ENCODE measurements around the gene SETBP1. TPM values are rescaled to one million over a fixed set of nuclear protein-coding genes. Genes with fewer than 3 reads are reported as not detected.

The SETBP1 gene
- total RNA-seq, 2 donors from 2014 or later: 17.3 to 20.1 TPM

GRCh38 chr18:44979748-44980147 lies 299.1 kb downstream of the SETBP1 start:
- no peak overlapping the region for H3K4me3 ChIP-seq (ENCODE audit: low read length)
- DNase-seq: no peak
- no peaks in the 10 kb centered on the region for H3K36me3 Mint-ChIP-seq (ENCODE audit: low read depth)
- no peak overlapping the region for H3K4me3 Mint-ChIP-seq
- no peak overlapping the region for H3K9ac ChIP-seq (ENCODE audit: extremely low read depth, low read length, poor library complexity, severe bottlenecking)
- no peak for TF ChIP-seq CTCF (conservative IDR thresholded peaks at IDR 0.05)
- H3K4me1 Mint-ChIP-seq: peaks cover 18% of the 10 kb centered on the region
- WGBS, 2 experiments (ENCODE audit: insufficient coverage in 1 of 2, insufficient read length in 1 of 2): 89 to 100% methylated on average over 3 of the region's 3 CpGs
- peaks cover 6% of the 10 kb centered on the region for H3K4me1 ChIP-seq (ENCODE audit: control insufficient read depth, insufficient read depth, low read length)
- H3K9me3 ChIP-seq (ENCODE audit: control insufficient read depth, low read length): no peaks in the 10 kb centered on the region
- H3K27me3 Mint-ChIP-seq (ENCODE audit: insufficient read depth): no peaks in the 10 kb centered on the region
- H3K27me3 ChIP-seq (ENCODE audit: control insufficient read depth, insufficient read depth, low read length, poor library complexity, severe bottlenecking): no peaks in the 10 kb centered on the region
- no peaks in the 10 kb centered on the region for H3K36me3 ChIP-seq (ENCODE audit: control insufficient read depth, insufficient read depth, low read length)
- H3K9me3 Mint-ChIP-seq: no peaks in the 10 kb centered on the region
- H3K27ac Mint-ChIP-seq: no peak overlapping the region
- no peak overlapping the region for H3K27ac ChIP-seq (ENCODE audit: low read depth, low read length)

GRCh38 chr18:44981121-44981520 lies 300.4 kb downstream of the SETBP1 start:
- Mint-ChIP-seq H3K4me1 (peaks cover 5% of the 10 kb centered on the region), H3K27ac (no peak overlapping the region), H3K4me3 (no peak overlapping the region), H3K36me3 (ENCODE audit: low read depth) (no peaks in the 10 kb centered on the region), H3K9me3 (no peaks in the 10 kb centered on the region), H3K27me3 (ENCODE audit: insufficient read depth) (no peaks in the 10 kb centered on the region)
- WGBS, 2 experiments (ENCODE audit: insufficient coverage in 1 of 2, insufficient read length in 1 of 2): 91 to 100% methylated on average over 5 of the region's 5 CpGs
- Histone ChIP-seq H3K36me3 (ENCODE audit: control insufficient read depth, insufficient read depth, low read length) (no peaks in the 10 kb centered on the region), H3K9me3 (ENCODE audit: control insufficient read depth, low read length) (no peaks in the 10 kb centered on the region), H3K4me3 (ENCODE audit: low read length) (no peak overlapping the region), H3K9ac (ENCODE audit: extremely low read depth, low read length, poor library complexity, severe bottlenecking) (no peak overlapping the region), H3K4me1 (ENCODE audit: control insufficient read depth, insufficient read depth, low read length) (peaks cover 4% of the 10 kb centered on the region), H3K27me3 (ENCODE audit: control insufficient read depth, insufficient read depth, low read length, poor library complexity, severe bottlenecking) (no peaks in the 10 kb centered on the region), H3K27ac (ENCODE audit: low read depth, low read length) (no peak overlapping the region)
- no peak for TF ChIP-seq CTCF (conservative IDR thresholded peaks at IDR 0.05)
- no peak for DNase-seq

GRCh38 chr18:44986933-44987332 lies 306.2 kb downstream of the SETBP1 start:
- H3K4me1 Mint-ChIP-seq: no peaks in the 10 kb centered on the region
- no peak overlapping the region for H3K4me3 ChIP-seq (ENCODE audit: low read length)
- peaks cover 5% of the 10 kb centered on the region for H3K36me3 Mint-ChIP-seq (ENCODE audit: low read depth)
- H3K9ac ChIP-seq (ENCODE audit: extremely low read depth, low read length, poor library complexity, severe bottlenecking): no peak overlapping the region
- no peaks in the 10 kb centered on the region for H3K36me3 ChIP-seq (ENCODE audit: control insufficient read depth, insufficient read depth, low read length)
- no peak overlapping the region for H3K4me3 Mint-ChIP-seq
- H3K4me1 ChIP-seq (ENCODE audit: control insufficient read depth, insufficient read depth, low read length): no peaks in the 10 kb centered on the region
- H3K27me3 ChIP-seq (ENCODE audit: control insufficient read depth, insufficient read depth, low read length, poor library complexity, severe bottlenecking): no peaks in the 10 kb centered on the region
- no peak for DNase-seq
- H3K27me3 Mint-ChIP-seq (ENCODE audit: insufficient read depth): no peaks in the 10 kb centered on the region
- no peak overlapping the region for H3K27ac ChIP-seq (ENCODE audit: low read depth, low read length)
- H3K9me3 Mint-ChIP-seq: peaks cover 19% of the 10 kb centered on the region
- no peak for TF ChIP-seq CTCF (conservative IDR thresholded peaks at IDR 0.05)
- peaks cover 30% of the 10 kb centered on the region for H3K9me3 ChIP-seq (ENCODE audit: control insufficient read depth, low read length)
- WGBS, 2 experiments (ENCODE audit: insufficient coverage in 1 of 2, insufficient read length in 1 of 2): 92 to 100% methylated on average over 1 to 2 of the region's 3 CpGs
- no peak overlapping the region for H3K27ac Mint-ChIP-seq

Measured in endodermal cell (in vitro differentiated cells).